ENCODE measurements around the gene EPS8L3.
"Not testable (repeated sequence)": the region's sequence is repeated elsewhere in the genome, so short reads cannot be mapped to it uniquely, and the experiment has no call there.

EPS8L3 gene

GRCh38 chr1:109762821-109763645 is 690 bp downstream of the EPS8L3 start:
- DNase-seq, result no peak

GRCh38 chr1:109762039-109762585 is 1.6 kb downstream of the EPS8L3 start:
- DNase-seq, result no peak

- no peak for DNase-seq
These were observed 2.3 kb downstream of the EPS8L3 start for GRCh38 chr1:109761227-109762038.

- DNase-seq, result no peak
These were observed 3.0 kb downstream of the EPS8L3 start for GRCh38 chr1:109760581-109761226.

- DNase-seq, result no peak
These were observed 4.0 kb downstream of the EPS8L3 start for GRCh38 chr1:109759513-109760334.

- DNase-seq, result no peak
These were observed 5.6 kb downstream of the EPS8L3 start for GRCh38 chr1:109757936-109758786.

- DNase-seq, result no peak
These were observed 6.7 kb downstream of the EPS8L3 start for GRCh38 chr1:109756848-109757521.

GRCh38 chr1:109756325-109756724 is 7.4 kb downstream of the EPS8L3 start:
- DNase-seq, result not testable (repeated sequence)

- no peak for DNase-seq
These were observed 9.0 kb downstream of the EPS8L3 start for GRCh38 chr1:109754738-109755137.

- DNase-seq, result no peak
These were observed 12.0 kb downstream of the EPS8L3 start for GRCh38 chr1:109751531-109752260.

- no peak for DNase-seq
These were observed 12.8 kb downstream of the EPS8L3 start for GRCh38 chr1:109750920-109751319.

GRCh38 chr1:109750241-109750882 is 13.4 kb downstream of the EPS8L3 start:
- DNase-seq, result no peak

GRCh38 chr1:109749221-109749620 is 14.5 kb downstream of the EPS8L3 start:
- no peak for DNase-seq

GRCh38 chr1:109748311-109748710 is 15.4 kb downstream of the EPS8L3 start:
- not testable (repeated sequence) for DNase-seq

- peak in 1 of 3 experiments; percentile 75 for DNase-seq
These were observed 22.9 kb downstream of the EPS8L3 start, which contains the start of gene GSTM3 for GRCh38 chr1:109740615-109741373. Gene GSTM3, minus strand, starts transcription at chr1:109741038. Its CDS starts 751 bp downstream, at chr1:109740287.

- DNase-seq, result peak; percentile 84 to 88 (median 85)
These were observed 23.7 kb downstream of the EPS8L3 start for GRCh38 chr1:109739738-109740614.

GRCh38 chr1:109733236-109733870 is 30.4 kb downstream of the EPS8L3 start:
- DNase-seq, result peak in 1 of 3 experiments; percentile 54

All from NCI-H1417 (cell line).